Right cardiac atrium (tissue), 5 donors: Measurements from ENCODE around the gene XRCC3. TPM values are rescaled to one million over a fixed set of nuclear protein-coding genes. Genes with fewer than 3 reads are reported as not detected.
A peak's percentile ranks its signal among the peaks of the same experiment; 100 is the strongest.

Experiments used
- ATAC-seq, 2 donors: fragments of 200-7000 bp; cut with Tn5 transposase; one replicate each; pipeline versions ENCODE4 v1.8.0 to v1.9.1; 2020; ENCODE audit warnings: moderate library complexity in 2 of 2, mild to moderate bottlenecking in 1 of 2
- DNase-seq, 3 donors: peaks; one replicate each; pipeline ENCODE4 v3.0.0-alpha.2; 2020
- H3K27ac ChIP-seq: one replicate; pipeline ENCODE4 v1.5.1; 2013; ENCODE audit warnings: mild to moderate bottlenecking, low read length, control low read depth, moderate library complexity
- H3K27me3 ChIP-seq: one replicate; pipeline ENCODE4 v1.6.1; 2013; ENCODE audit not compliant: control insufficient read depth, insufficient read depth
- H3K4me1 ChIP-seq: one replicate; pipeline ENCODE4 v1.6.1; 2013; ENCODE audit warnings: low read length; ENCODE audit not compliant: control insufficient read depth, insufficient read depth
- H3K4me3 ChIP-seq: one replicate; pipeline ENCODE4 v1.5.1; 2013; ENCODE audit warnings: low read length, control low read depth
- H3K9me3 ChIP-seq: one replicate; pipeline ENCODE4 v1.6.1; 2013; ENCODE audit warnings: low read length; ENCODE audit not compliant: control insufficient read depth
- WGBS: extraction: QIAGEN DNeasy Blood & Tissue Kit; methylation state at CpG from one replicate; pipeline ENCODE4 v1.1.7; 2013; 5-methylcytosine and 5-hydroxymethylcytosine counted together
- intact Hi-C, 4 donors: fragments of 100-400 bp; cut with DNase I; formaldehyde crosslinking; loops; one replicate each; pipeline versions ENCODE4 v1.11.0 to v1.14.0; 2022 to 2023
- polyA plus RNA-seq: library from polyadenylated mRNA; stranded (reverse); fragments of 200-250 nt; gene quantifications from one replicate; pipeline ENCODE4 v1.2.3, GENCODE V29; 2013
- total RNA-seq, 4 donors: library from RNA; stranded (reverse); fragmentation: NEBNext Ultra II Directional; extraction: Animal tissue kit (Norgen Biotek cat#: 25700); gene quantifications; one replicate each; pipeline ENCODE4 v1.2.1, GENCODE V29; 2021
- donor health status: healthy with polysubstance abuse.
- donor health status: DM: no; HTN: yes; CAD: no.
- donor health status: DM: no; HTN: no; CAD: no.
- donor health status: DM: no; HTN: yes; CAD: no; lungs with severe emphysema.
- donor health status: DM: yes; HTN: yes; CAD: no.

The XRCC3 gene
- total and polyA plus RNA-seq, 5 donors = 2.1 to 5.6 (median 2.3) TPM

DNA sequence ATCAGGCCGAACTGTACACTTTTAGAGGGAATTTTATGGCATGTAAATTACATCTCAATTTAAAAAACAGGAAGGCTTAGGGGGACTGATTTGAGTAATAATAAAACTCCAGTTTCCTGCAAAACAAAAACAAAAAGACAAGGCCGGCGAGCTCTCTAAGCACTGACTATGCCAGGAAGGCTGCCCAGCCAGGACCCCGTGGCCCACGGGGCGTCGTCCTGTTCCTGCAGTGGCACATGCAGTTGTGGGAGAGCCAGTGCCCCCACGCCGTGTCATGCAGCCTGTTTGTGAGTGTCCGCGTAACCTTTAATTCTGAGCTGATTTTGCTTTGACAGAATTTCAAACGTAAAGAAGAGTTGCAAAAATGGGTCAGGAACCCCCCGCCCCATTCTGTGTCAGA is 10.5 kb downstream of the XRCC3 start:
- Histone ChIP-seq H3K4me3 (no peak overlapping the region), H3K27me3 (no peaks in the 10 kb centered on the region), H3K27ac (no peak overlapping the region), H3K9me3 (no peaks in the 10 kb centered on the region), H3K4me1 (peaks cover 3% of the 10 kb centered on the region)
- ATAC-seq (no peak), DNase-seq (peak in 2 of 3 donors; percentile 56 to 57)
- WGBS = 69% methylated on average over 13 of the region's 13 CpGs
- intact Hi-C loops = no loop called here

DNA sequence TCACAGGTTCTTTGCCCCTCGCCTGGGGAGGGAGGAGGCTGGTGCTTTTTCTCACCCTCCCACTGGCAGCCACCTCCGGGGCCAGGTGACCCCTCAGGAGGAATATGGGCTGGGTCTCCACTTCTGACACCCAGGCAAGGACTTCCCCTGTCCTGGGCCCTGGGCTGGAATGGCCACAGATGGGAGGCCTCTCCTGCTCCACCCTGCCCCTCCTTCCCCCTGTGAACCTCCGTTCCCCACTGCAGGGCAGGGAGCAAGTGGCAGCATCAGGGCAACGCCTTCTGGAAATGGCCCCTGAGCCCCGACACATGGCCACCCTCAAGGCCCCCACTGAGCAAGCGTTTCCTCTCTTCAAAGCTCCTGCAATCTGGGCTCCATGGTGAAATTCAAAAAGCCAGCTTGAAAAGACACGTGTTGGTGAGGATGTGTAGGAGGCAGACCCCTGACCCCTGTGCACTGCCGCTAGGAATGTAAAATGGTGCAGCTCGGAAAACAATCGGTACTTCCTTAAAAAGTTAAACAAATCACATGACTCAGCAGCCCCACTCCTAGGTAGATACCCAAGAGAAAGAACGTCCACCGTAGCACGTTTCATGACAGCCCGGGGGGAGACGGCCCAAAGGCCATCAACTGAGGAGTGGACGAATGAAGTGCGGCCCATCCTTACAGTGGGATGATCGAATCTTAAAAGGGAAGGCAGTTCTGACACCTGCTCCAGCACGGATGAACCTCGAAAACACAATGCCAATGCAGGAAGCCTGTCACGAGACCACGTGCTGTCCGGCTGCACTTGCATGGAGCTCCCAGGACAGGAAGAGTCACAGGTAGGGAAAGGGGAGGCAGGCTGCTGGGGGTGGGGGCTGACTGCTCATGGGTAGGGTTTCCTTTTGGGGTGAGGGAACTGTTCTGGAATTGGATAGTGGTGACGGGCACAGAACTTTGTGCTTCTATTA is 11.5 kb downstream of the XRCC3 start:
- Histone ChIP-seq H3K27me3 (no peaks in the 10 kb centered on the region), H3K4me3 (no peak overlapping the region), H3K4me1 (peaks cover 3% of the 10 kb centered on the region), H3K27ac (no peak overlapping the region), H3K9me3 (no peaks in the 10 kb centered on the region)
- 66% methylated on average over 24 of the region's 24 CpGs for WGBS
- DNase-seq = peak in 2 of 3 donors; percentile 44 to 48
- no peak for ATAC-seq
- intact Hi-C loops = no loop called here

DNA sequence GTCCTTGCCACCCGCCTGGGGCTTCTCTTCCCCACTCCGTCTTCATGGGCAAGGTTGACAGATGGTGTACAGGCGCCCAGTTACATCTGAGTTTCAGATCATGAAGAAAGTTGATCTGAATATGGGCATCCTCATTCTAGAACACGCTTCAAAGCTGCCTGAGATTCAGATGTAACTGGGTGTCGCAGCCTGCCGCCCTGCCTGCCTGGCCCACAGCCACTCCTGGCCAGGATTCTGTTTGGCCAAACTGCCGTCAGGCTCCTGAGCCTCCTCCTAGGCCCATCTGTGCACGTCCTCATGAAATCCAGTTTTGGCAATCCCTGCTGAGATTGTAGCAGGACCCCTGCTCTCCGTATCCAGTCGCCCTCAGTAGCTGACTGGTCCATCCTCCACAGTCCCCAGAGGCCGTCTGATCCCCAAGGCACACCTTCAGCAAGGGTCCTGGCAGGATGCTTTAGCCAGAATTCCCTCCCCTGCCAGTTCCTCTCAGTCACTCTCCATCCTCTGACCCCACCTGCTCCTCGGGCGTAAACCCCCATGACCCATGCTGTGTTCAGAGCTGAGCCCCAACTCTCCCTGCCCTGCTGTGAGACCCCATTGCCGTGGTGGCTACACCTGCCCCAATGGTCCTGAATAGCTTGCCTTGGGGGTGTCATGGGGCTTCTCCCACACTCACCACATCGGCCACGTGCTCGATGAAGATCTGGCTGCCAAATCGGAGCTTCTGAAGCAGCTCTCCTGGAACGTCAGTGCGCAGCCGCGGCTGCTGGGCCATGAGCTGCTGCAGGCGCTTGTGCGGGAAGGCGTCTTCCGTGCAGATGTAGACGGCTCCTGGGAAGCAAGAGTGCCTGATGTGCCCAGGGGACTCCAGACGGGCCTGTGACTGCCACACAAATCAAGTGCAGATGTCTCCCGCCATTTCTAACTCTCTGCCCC is 12.5 kb downstream of the XRCC3 start:
- Histone ChIP-seq H3K9me3 (no peaks in the 10 kb centered on the region), H3K4me1 (peaks cover 5% of the 10 kb centered on the region), H3K27ac (no peak overlapping the region), H3K4me3 (no peak overlapping the region), H3K27me3 (no peaks in the 10 kb centered on the region)
- DNase-seq (peak in 2 of 3 donors; percentile 52 to 53), ATAC-seq (no peak)
- intact Hi-C loops = no loop called here
- WGBS = 85% methylated on average over 29 of the region's 29 CpGs

DNA sequence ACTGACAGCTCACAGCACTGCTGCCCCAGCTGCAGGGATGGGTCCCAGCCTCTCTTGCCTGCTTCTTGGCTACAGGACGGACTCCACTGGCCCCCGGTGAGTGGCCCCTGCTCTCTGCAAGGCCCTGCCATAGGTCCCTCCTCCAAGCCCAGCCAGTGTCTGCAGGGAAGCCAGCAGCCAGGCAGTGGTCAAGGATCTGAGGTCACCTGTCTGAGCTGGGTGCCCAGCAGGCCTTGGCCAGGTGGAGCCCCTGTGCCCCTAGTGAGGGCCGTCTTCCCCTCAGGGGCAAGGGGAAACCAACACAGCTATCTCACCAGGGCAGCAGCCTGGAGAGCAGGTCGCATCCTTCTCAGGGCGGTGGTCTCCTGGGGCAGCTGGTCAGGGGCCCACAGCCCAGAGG is 13.2 kb downstream of the XRCC3 start:
- no peaks in the 10 kb centered on the region for H3K9me3 ChIP-seq
- intact Hi-C loops = no loop called here

DNA sequence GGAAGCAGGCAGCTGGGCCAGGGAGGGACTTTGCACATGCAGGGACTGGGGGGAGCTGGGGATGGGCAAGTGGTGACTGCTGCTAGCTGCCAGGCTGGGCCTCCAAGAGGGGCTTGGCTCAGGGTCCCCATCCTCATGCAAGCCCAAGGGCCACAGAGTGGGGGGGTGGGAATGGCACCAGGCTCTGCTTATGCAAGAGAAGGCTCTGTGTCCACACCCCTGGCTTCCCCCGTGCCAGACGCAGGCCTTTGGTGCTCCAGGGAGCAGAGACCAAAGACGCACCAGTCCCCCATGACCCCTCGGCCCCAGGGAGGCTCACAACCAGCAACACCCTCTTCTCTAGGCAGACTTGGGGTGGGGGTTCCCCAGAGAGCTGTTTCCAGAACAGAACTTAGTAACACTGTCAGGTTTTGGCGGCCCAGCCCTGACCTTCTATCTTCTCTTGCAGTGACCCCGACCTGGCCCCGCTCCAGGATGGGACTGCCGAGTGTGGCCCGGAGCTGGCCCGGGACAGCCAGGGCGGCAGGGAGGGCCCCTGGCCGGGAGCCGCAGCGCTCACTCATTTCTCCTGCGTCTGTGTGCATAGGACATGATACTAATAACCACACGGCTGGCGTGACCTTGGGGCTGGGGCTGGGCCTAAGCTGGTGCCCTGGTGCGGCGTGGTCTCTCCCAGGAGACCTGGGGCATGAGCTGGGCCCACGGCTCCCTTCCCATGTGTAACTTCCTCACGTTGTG is 14.3 kb downstream of the XRCC3 start:
- Histone ChIP-seq H3K27ac (no peak overlapping the region), H3K4me3 (no peak overlapping the region), H3K27me3 (no peaks in the 10 kb centered on the region), H3K9me3 (no peaks in the 10 kb centered on the region), H3K4me1 (peaks cover 8% of the 10 kb centered on the region)
- ATAC-seq (peak in 1 of 2 donors; percentile 2), DNase-seq (peak in 2 of 3 donors; percentile 72 to 78)
- intact Hi-C loops = no loop called here
- 76% methylated on average over 21 of the region's 21 CpGs for WGBS

More for the DNA sequence above, 13.2 kb downstream of the XRCC3 start:
- Histone ChIP-seq H3K27ac (no peak overlapping the region), H3K27me3 (no peaks in the 10 kb centered on the region), H3K4me3 (no peak overlapping the region), H3K4me1 (peaks cover 6% of the 10 kb centered on the region)
- ATAC-seq = no peak
- WGBS = 85% methylated on average over 5 of the region's 5 CpGs
- peak in 2 of 3 donors; percentile 37 to 42 for DNase-seq

- DNase-seq (peak in 2 of 3 donors; percentile 67 to 78), ATAC-seq (peak; percentile 8 to 28)
- intact Hi-C loops = loop anchor here in 1 of 4 donors (10.0 kb wide), 1 partner anchor 125 kb away; no protein-coding TSS in a partner anchor
- Histone ChIP-seq H3K4me3 (no peak overlapping the region), H3K4me1 (peaks cover 8% of the 10 kb centered on the region), H3K27ac (no peak overlapping the region), H3K9me3 (no peaks in the 10 kb centered on the region), H3K27me3 (no peaks in the 10 kb centered on the region)
- WGBS = 71% methylated on average over 25 of the region's 25 CpGs
Measured at GRCh38 chr14:103699901-103700752, 15.1 kb downstream of the XRCC3 start.

- intact Hi-C loops = loop anchor here in 1 of 4 donors (10.0 kb wide), 1 partner anchor 124 kb away; no protein-coding TSS in a partner anchor
- H3K4me1 ChIP-seq = peaks cover 8% of the 10 kb centered on the region
- no peaks in the 10 kb centered on the region for H3K27me3 ChIP-seq
- H3K9me3 ChIP-seq = no peaks in the 10 kb centered on the region
- ATAC-seq (no peak), DNase-seq (peak in 2 of 3 donors; percentile 51 to 54)
- H3K4me3 ChIP-seq = no peak overlapping the region
- no peak overlapping the region for H3K27ac ChIP-seq
- WGBS = 91% methylated on average over 17 of the region's 17 CpGs
Measured at GRCh38 chr14:103699261-103699661, 16.0 kb downstream of the XRCC3 start.

DNA sequence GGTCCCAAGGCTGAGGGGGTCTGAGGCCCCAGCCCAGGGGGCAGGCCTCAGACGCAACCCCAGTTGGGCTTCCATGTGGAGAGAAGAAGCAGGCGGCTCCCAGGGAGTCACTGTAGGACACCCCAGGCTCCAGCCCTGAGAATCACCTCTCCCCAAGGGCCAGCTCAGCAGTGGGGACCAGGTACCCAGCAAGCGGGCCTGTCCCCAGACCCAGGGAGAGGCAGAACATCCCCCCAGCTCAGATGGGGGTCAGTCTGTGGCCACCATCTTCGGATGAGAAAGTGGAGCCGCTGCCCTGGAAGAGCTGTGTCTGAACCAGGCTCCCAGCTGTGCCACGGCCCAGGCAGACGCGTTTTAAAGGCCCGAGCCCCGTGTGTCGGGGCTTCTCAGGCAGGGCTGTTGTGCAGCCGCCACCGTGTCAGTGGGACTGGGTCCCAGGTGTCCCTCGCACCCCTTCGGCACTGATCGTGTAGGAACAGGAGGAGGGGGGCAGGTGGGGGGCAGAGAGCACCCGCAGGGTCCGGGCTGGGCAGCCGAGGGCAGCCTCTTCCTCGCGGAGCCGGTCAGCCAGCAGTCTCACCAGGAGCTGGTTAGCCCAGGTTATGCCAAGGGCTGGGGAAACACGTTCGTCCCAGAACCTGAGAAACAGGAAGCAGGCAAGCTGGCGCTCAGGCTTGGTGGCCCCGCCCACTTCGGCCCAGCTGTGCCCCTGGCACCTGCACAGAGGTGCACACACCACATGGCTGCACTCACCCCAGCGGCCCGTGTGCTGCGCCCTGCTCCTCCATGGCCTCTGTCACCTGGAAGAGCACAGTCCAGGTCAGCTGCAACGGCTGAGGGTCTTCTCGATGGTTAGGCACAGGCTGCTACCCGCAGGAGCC is 16.6 kb downstream of the XRCC3 start:
- ATAC-seq (no peak), DNase-seq (peak in 2 of 3 donors; percentile 54 to 59)
- H3K27ac ChIP-seq = no peak overlapping the region
- no peak overlapping the region for H3K4me3 ChIP-seq
- peaks cover 8% of the 10 kb centered on the region for H3K4me1 ChIP-seq
- H3K27me3 ChIP-seq = no peaks in the 10 kb centered on the region
- intact Hi-C loops = loop anchor here in 1 of 4 donors (10.0 kb wide), 1 partner anchor 124 kb away; no protein-coding TSS in a partner anchor
- H3K9me3 ChIP-seq = no peaks in the 10 kb centered on the region
- 87% methylated on average over 33 of the region's 33 CpGs for WGBS
